Fibroblast of gingiva (primary cell): Measurements from ENCODE around the gene DAB2.
A peak's percentile ranks its signal among the peaks of the same experiment; 100 is the strongest.

Experiments
- DNase-seq: peaks from one replicate; pipeline ENCODE4 v3.0.0-alpha.2; 2011; ENCODE audit warnings: low read depth

Gene DAB2

DNA sequence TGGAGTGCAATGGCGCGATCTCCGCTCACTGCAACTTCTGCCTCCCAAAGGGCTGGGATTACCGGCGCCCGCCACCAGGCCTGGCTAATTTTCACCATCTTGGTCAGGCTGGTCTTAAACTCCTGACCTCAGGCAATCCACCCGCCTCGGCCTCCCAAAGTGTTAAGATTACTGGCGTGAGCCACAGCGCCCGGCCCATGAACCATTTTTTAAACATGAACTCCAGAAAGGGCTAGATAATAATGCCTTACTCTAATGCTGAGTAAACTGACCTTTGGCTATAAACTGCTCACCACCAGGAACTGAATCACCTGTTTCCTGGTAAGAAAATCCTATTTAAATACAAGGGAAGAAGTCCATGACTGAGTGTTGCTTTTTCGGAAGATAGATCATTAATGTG is 23.2 kb upstream of the DAB2 start:
- DNase-seq, result no peak

DNA sequence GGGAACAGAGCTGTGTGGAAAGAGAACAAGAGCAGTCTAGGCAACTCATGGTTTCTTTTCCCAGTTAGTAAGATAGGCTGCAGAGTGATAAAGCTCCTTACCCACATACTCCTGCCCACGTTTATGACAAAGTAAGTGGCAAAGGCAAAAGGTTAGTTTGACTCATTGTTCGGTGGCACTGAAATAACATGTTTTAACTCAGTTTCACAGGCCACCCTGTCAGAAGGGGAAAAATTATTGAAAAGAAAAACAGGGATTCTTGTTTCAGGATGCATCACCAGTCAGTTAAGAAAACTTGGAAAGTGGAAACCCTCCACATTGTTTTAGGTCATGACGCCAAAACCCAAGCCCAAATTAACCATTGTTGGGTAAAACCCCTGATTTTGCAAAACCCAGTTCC is 22.3 kb upstream of the DAB2 start:
- DNase-seq, result peak; percentile 46

DNA sequence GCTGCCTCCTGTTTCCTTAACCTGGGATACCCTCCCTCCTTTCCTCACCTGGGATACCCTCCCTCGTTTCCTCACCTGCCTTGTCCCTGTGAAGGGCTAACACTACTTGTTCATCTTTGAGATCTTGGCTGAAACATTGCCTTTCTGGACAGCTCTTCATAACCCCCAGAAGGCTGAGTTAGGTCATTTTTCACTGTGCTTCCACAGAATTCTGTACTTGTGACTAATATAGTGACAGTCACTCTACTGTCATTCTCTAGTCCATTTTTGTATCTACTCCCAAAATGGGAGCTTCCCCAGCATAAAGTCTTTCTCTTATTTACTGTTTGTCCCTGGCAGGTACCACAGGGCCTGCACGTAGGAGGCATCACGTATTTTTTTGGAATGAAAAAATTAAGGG is 21.5 kb upstream of the DAB2 start:
- DNase-seq, result no peak

DNA sequence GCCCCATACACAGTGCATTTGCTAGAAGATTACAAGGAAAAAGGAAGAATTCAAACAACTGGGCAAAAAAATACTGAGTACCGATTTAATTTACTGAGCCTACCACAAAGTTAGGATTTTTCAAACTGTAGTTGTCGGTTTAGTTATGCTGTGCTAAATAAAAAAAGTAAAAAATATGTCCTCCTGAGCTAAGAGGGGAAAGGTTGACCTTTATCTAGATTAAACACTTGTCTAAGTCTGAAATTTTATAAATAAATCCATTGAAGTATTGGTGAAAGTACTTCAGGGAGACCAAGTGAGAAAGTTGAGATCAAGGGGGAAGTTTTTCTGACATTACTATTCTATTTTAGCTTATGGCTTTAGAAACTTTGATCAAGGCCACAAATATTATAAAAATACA is 19.1 kb upstream of the DAB2 start:
- no peak for DNase-seq

DNA sequence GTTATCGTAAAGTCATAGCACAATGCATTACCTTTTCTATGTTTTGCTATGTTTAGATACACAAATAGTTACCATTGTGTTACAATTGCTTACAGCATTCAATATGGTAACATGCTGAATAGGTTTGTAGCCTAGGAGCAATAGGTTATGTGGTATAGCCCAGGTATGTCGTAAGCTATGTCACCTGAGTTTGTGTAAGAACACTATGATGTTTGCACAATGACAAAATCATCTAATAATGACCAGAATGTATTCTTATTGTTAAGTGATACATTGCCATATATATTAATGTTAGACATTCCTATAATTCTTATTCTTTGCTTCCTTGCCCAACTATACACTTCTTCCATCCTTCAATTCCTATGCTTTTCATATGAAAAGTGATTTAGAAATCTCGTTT is 18.2 kb upstream of the DAB2 start:
- DNase-seq, result no peak

DNA sequence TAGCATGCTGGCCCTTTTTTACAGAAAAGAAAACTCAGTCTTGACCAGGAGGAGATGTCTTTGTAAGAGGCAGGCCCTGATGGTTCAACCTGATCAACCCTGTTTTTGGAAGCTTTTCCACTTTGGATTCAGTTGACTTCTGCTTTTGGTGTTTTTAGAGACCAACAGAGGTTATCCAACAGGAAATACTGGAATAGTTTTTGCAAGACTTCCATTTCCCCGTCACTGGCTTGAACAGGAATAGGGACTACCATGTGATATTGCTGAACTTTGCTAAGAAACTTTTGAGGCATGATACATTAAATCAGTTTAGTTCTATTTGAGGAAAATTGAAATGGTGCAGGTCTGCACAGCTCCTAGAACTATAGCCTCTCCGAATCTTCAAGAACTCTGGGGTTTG is 17.1 kb upstream of the DAB2 start:
- no peak for DNase-seq

DNA sequence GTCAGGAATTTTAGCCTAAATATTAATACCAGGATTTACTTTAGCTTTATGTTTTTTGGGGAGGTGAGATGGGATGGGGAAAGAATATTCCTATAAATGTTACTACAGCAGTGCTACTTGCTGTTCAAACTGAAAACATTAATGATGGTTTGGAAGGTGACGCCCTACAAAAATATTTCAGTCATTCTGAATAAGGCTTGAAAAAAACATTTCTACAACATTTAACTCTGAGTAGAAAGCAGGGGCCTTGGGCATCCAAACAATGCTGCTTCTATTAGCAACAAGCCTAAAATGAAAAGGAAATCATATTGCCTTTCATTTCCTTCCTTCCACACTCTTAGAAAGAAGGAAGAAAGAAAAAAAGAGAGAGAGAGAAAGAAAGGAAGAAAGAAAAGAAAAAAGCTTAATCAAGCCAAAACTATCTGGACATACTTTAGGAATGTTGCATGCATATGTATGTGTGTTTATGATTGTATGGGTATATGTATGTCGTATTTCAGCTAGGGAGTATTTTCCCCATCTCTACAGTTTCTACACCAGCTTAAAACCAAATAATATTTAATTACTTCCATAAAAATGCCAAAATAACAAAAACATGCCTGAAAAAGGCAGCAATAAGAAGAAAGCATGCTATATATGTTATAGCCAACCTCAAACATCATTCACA is 16.3 kb upstream of the DAB2 start:
- DNase-seq, result no peak

DNA sequence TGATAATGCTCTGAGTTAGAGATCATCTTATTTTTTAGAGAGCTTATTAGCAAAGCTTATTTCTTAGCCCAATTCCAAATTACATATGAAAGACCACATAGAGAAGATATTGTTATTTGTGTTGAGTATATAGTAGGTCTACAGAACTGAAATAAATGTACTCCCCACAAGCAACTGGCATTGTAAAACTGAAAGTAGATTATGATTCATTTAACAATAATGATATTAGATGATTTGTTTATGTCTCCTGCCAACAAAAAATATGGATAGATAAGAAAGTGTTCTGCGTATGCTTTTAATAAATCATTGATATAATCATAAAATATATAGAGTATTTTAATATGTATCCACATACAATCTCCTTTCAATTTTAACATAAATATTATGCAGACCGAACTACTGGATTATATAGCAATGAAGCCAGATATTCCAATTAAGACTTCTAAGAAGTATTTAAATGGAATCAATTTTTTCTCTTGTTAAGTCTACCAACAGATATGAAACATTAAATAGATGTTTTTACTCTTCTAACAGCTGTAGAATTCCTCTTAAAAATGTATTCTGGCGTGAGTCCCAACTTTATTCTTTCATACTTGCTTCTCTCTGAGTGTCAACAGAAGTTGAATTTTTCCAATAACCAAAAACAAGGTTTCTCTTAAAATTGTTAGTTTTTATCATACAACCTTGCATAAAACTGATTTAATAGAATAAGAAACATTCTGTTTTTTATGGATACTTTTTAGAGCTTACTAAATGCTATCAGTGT is 15.6 kb upstream of the DAB2 start:
- DNase-seq, result no peak

DNA sequence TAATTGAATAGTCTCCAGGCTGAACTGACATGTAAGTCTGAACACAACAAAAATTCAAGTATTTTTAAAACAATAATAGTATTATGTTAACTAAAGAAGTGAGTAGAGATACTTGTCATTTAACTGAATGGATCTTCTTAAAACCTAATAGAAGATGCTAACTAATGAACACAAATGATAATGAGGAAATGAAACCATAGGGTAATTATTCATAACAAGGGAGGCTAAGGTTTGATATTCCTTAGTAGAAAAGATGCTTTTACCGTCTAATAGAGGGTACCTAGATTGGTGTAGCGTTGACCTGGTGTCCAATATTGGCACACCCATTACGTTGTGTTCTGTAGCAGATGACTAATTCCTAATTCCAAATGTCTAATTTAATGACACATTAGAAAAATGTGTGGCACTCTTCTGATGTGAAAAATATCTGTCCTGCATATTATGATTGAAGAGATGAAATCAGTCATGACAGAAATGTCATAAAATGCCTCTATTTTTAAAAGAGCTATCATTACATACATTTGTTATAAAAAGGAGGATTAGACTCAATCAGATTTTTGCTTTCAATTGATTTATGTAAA is 14.9 kb upstream of the DAB2 start:
- DNase-seq, result no peak

DNA sequence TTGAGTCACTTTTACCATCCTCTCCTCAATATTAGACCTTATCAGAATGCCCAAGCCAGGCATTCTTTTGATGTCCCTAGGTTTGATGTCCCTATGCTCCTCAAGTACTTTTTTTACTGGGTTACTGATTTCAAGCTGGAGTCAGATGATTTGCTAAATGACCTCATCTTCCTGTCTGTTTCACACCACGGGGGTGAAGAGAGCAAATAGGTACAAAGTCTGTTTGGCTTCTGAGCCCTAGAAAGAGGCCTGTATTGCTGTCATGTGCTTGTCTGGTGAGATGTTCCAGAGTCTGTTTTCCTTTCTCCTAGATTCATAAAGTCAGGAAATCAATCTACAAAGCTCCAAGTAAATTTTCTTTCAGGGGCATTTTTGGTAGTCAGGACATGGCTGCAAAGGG is 12.7 kb upstream of the DAB2 start:
- no peak for DNase-seq

DNA sequence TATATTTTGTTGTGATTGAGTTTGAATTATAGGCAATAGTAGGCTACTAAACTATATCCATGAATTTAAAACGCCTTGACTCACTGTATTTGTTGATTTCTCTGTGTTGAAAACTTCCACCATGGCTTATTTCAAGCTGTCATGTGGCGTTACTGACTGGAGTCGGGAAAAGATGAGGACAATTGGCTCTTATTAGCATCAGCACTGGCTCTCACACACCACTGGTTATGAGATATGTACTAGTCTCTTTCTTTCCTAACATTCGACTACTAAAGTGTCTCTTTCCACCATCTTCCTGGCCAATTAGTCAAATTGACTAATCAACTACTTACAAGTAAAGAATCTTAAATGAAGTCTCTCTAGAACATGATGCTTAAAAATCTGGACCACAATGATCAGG is 9.1 kb upstream of the DAB2 start:
- no peak for DNase-seq

DNA sequence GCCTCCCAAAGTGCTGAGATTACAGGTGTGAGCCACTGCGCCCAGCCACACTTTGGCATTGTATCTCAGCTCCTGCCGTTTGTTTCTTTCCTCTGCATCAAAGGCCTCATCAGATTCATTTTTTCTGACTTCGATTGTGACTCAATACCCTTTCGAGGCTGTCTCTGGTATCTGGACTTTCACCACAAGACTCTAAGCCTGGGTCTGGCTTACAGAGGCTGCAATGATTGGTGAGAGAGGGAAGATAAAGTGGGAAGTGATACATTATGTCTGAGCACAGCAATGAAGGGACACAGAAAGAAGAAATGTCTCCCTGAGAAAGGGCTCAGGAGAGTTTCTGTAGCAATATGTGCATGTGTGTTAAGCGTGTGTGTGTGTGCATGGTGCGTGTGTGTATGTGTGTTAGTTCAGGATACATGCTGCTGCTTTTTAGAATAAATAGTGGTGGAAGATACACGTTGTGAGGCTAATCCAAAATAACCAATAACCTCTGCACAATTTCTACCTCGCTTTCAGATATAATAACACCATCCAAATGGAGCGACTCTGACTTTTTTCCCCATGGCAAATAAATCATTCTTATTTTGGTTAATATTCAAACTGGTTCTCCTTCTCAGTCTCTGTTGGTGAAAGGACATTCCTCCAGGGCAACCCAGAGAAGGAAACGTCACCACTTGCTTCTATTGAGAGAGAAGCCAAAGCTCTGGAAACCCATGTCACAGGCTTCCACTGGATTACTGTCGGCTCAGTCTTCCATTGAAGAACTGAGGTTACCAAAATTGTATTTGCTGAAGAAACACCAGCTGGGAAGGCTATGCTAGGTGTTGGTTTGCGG is 8.1 kb upstream of the DAB2 start:
- DNase-seq, result no peak

DNA sequence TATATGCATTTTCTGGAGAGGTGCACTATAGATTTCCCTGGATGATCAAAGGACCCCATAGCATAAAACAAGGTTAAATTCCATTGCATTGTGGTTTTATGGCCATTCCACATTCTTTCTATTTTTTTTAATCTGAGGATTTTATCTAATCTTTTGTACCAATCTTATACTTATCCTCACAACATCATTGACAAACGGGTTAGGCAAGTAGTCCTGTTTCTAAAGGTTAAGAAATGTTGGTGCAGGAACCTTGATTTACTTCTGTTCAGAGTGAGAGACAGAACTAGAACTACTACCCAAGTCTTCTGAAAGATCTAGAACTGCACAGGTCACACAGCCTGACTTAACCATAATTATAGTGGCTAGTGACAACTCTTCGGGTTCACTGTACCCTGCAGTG is 5.7 kb upstream of the DAB2 start:
- no peak for DNase-seq

DNA sequence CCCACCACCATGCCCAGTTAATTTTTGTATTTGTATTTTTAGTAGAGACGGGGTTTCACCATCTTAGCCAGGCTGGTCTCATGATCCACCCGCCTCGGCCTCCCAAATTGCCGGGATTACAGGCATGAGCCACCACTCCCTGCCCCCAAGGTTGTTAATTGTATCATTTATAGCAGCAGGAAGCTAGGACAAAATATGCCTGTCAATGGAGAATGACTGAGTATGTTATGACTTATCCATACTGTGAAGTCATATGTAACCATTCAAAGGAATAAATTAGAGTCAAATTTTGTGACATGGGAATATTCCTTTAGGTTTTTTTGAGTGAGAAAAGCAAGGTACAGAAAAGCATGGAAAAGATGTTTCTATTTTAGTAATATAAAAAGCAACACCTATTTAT is 3.9 kb upstream of the DAB2 start:
- DNase-seq, result no peak

DNA sequence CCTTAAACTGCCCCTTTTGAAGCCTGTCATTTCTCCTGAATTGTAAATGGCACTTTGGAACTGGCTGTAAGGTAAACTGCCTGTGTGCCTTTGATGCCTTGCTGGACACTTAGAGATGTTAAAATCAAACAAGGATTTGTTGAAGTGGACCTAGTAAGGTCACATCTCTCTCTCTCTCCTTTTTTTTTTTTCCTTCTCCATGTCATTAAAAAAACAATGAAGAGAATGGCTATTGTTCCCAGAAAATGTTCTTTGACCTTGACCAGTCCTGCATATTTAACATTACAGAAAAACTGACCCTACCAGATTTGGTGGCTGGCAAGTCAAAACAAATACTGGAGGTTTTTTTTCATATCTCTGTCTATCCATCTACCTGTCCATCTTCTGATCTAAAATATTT is 2.9 kb upstream of the DAB2 start:
- DNase-seq, result no peak

DNA sequence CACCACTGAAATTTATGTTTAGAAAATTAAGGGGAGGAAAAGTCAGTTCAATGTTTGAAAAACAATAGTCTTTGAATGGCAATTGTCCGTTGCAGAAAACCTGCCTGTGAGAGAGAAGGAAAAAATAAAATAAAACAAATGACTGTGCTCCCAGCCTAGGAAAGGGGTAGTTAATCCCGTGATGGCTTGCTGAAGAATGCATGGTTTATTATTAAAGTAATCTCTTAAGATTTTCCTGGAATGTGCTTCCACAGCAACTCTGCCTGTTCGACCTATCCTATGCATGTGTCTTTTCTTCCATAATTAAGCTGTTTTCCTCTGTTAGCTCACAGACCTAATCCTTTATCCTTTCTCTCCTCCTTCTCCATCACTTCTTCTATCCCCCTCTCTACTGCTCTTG is 2.4 kb upstream of the DAB2 start:
- DNase-seq, result no peak

DNA sequence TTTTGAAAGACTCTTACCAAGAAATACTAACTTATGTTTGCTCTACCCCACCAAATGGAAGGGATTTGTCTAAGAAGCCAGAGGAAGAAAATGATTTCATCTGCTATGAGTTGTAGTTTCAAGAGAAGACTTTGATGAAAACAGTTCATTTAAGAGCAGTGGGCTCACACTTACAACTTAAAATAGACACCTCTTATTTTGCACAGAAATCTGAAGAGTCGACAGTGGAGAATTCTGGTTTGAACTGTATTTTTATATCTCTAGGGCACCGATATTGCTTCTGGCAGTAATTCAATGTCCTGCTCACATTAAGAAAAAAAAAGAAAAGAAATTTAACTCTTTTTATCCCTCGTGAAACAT is 1.9 kb upstream of the DAB2 start:
- no peak for DNase-seq

DNA sequence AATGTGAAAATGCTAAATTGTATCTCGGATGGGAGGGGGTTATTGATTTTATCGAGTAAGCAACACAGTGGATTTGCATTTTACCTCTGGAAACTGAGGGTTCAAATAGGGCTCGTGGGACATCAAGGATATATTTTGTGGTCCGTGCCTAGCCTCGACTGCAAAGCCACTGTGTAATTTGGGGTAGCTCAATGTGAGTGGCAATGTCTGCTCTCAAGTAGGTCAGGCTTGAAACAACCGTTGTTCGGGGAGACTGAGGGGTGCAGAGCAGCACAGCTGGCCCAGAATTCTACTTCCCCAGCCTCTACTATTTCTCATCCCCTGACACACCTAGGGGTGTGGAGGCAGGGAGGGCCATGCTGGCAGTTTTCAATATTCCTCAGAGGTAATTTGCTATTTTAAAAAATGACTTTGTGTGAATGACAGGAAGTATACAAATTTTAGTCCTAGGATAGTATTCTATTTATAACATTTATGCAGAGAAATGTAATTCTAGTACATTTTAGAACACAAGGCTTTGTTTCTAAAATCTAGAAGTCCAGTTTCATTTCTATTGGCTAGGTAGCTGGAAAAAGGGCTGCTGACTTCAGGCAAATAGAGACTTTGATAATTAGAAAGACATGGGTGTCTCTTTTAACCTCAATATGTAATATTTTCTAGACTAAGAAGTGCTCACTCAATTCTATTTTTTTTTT is 1.4 kb upstream of the DAB2 start:
- no peak for DNase-seq

DNA sequence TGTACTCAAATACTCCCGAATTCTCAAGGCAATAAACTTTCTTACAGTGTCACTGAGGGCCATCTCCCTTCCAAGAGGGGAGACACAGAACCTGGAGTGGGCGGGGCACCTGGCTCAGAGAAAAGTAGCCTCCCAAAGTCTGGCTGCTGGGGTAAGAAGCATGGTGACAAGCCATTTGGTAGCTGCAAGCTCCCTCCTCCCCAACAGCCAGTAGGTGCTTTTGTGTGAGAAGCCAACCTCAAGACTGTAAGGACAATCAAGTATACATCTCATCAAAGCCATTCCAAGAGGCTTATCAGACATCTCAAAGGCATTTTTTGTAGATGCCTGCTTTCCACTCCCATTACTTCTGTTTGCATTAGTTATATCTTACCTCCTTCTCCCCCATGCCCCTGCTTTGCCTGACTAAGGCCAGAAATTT is 1.4 kb downstream of the DAB2 start:
- DNase-seq, result no peak

DNA sequence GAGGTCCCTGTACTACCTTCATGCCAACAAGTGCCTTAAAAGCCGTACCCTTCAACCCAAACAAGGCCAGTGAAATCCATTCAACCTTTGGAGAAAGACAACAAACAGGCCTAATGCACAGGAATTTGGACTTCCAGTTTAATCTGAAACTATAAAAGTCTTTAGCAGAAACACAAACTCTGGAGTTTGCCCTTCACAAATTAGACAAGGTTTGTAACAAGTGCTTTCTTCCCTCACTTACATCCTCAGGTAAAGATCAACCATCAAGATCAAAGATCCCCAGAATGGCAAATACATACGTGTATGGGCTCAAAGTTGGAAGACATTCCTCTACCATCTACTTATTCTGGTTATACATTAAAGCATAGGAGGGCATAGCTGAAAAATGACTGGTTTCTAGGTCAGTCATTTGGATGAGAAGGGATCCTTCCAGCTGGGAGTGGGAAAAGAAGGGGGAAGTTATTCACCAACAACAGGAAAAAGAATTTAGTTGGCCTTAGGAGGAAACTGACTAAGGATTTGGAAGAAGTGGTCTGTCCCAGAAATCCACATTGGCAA is 2.0 kb downstream of the DAB2 start:
- DNase-seq, result no peak

DNA sequence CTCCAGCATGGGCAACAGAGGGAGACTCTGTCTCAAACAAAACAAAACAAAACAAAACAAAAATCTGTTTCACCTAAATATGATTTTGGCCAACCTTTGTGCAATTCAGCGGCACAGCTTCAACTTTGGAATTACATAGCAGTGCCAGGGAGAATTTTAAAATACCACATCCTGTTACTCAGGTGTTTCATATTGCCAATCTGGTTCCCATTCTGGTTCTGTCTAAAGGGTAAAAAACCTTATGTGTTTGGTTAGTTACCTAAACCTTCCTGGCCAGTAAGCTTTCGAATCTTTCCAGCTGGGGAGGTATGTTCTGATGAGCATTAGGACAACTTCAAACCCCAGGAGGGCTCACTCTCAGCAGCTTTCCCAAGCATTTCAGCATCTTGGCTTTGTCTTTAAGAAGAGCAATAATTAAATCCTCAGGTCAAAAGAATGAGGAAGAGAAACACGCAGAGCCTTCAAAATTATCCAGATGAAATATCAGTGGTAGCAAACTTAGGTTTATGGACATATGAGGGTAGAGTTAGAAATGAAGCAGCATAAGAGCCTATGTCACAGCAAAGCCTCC is 2.7 kb downstream of the DAB2 start:
- DNase-seq, result peak; percentile 31
